Ishikawa (cell line): ENCODE data around the gene MITF.

Experiments
- CEBPB ChIP-seq: IDR thresholded peaks from 2 replicates; pipeline ENCODE4 v1.6.1; 2012
- CREB1 ChIP-seq: IDR thresholded peaks from 2 replicates; pipeline ENCODE4 v1.6.1; 2012; ENCODE audit warnings: low read depth
- EGR1 ChIP-seq: IDR thresholded peaks from 2 replicates; pipeline ENCODE4 v1.6.1; 2012
- EP300 ChIP-seq: IDR thresholded peaks from 2 replicates; pipeline ENCODE4 v1.6.1; 2012; ENCODE audit warnings: borderline replicate concordance
- FOXM1 ChIP-seq: IDR thresholded peaks from 2 replicates; pipeline ENCODE4 v1.6.1; 2012; ENCODE audit warnings: low read depth, borderline replicate concordance
- NFIC ChIP-seq: IDR thresholded peaks from 2 replicates; pipeline ENCODE4 v1.6.1; 2012
- RAD21 ChIP-seq: IDR thresholded peaks from 2 replicates; pipeline ENCODE4 v1.6.1; 2012; ENCODE audit warnings: low read depth
- TAF1 ChIP-seq: IDR thresholded peaks from 2 replicates; pipeline ENCODE4 v1.6.1; 2012; ENCODE audit warnings: low read depth, mild to moderate bottlenecking
- TCF12 ChIP-seq: IDR thresholded peaks from 2 replicates; pipeline ENCODE4 v1.6.1; 2012; ENCODE audit warnings: low read depth
- TEAD4 ChIP-seq: IDR thresholded peaks from 2 replicates; pipeline ENCODE4 v1.6.1; 2012
- YY1 ChIP-seq: IDR thresholded peaks from 2 replicates; pipeline ENCODE4 v1.6.1; 2012; ENCODE audit warnings: low read depth
- ZBTB7A ChIP-seq: IDR thresholded peaks from 2 replicates; pipeline ENCODE4 v1.6.1; 2012; ENCODE audit warnings: low read depth
- TF ChIP-seq, protein P1 (sequence below): IDR thresholded peaks from 2 replicates; pipeline ENCODE4 v1.6.1; 2012; ENCODE audit warnings: low read depth, mild to moderate bottlenecking
- TF ChIP-seq, protein P2 (sequence below): IDR thresholded peaks from 2 replicates; pipeline ENCODE4 v1.6.1; 2012
- TF ChIP-seq, protein P3 (sequence below): IDR thresholded peaks from 2 replicates; pipeline ENCODE4 v1.6.1; 2012

Gene MITF

DNA sequence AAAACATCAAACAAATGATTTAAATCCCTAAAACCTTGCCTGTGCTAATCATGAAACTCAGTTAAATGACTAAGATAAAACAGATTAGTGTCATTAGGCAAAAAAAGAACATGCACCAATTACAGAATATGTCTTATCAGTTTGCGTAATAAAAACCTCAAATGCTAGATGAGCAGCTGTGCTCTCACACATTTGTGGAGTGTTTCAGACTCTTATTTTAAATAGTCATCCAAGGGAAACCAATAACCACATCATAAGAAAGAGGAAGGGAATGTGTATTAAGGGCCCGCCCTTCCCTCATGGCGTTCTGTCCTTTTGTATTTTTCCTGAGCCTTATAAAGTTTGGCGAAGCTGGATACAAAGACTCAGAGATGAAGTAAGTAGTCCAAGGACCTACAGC lies 266.8 kb downstream of the MITF start:
- TF ChIP-seq RAD21 (no peak), YY1 (no peak), EGR1 (no peak), FOXM1 (no peak), CEBPB (no peak), TAF1 (no peak), EP300 (no peak), NFIC (no peak)
- TF ChIP-seq, protein P1, sequence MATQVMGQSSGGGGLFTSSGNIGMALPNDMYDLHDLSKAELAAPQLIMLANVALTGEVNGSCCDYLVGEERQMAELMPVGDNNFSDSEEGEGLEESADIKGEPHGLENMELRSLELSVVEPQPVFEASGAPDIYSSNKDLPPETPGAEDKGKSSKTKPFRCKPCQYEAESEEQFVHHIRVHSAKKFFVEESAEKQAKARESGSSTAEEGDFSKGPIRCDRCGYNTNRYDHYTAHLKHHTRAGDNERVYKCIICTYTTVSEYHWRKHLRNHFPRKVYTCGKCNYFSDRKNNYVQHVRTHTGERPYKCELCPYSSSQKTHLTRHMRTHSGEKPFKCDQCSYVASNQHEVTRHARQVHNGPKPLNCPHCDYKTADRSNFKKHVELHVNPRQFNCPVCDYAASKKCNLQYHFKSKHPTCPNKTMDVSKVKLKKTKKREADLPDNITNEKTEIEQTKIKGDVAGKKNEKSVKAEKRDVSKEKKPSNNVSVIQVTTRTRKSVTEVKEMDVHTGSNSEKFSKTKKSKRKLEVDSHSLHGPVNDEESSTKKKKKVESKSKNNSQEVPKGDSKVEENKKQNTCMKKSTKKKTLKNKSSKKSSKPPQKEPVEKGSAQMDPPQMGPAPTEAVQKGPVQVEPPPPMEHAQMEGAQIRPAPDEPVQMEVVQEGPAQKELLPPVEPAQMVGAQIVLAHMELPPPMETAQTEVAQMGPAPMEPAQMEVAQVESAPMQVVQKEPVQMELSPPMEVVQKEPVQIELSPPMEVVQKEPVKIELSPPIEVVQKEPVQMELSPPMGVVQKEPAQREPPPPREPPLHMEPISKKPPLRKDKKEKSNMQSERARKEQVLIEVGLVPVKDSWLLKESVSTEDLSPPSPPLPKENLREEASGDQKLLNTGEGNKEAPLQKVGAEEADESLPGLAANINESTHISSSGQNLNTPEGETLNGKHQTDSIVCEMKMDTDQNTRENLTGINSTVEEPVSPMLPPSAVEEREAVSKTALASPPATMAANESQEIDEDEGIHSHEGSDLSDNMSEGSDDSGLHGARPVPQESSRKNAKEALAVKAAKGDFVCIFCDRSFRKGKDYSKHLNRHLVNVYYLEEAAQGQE: no peak
- TF ChIP-seq, protein P2, sequence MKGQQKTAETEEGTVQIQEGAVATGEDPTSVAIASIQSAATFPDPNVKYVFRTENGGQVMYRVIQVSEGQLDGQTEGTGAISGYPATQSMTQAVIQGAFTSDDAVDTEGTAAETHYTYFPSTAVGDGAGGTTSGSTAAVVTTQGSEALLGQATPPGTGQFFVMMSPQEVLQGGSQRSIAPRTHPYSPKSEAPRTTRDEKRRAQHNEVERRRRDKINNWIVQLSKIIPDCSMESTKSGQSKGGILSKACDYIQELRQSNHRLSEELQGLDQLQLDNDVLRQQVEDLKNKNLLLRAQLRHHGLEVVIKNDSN: no peak

DNA sequence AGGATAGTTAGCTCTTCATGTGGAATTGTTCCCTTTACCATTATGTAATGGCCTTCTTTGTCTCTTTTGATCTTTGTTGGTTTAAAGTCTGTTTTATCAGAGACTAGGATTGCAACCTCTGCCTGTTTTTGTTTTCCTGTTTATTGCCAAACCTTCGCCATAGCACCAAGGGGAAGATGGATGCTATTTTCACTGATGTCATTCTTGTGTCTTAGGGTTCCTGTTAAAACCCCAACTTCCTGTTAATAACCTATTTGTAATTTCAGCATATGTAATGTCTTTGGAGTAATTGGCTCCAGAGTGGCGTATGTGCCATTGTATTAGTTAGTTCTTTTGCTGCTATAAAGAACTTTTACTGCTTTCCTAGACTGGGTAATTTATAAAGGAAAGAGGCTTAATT lies 271.1 kb downstream of the MITF start:
- no peak for TF ChIP-seq TCF12
- no peak for TF ChIP-seq RAD21
- TF ChIP-seq EP300: no peak
- no peak for TF ChIP-seq TAF1
- no peak for TF ChIP-seq YY1
- no peak for TF ChIP-seq NFIC
- TF ChIP-seq, protein P3, sequence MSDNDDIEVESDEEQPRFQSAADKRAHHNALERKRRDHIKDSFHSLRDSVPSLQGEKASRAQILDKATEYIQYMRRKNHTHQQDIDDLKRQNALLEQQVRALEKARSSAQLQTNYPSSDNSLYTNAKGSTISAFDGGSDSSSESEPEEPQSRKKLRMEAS: no peak
- no peak for TF ChIP-seq CEBPB
- TF ChIP-seq, protein P2: no peak
- TF ChIP-seq TEAD4: no peak
- TF ChIP-seq CREB1: no peak
- no peak for TF ChIP-seq EGR1
- no peak for TF ChIP-seq FOXM1
- TF ChIP-seq, protein P1: no peak
- no peak for TF ChIP-seq ZBTB7A

DNA sequence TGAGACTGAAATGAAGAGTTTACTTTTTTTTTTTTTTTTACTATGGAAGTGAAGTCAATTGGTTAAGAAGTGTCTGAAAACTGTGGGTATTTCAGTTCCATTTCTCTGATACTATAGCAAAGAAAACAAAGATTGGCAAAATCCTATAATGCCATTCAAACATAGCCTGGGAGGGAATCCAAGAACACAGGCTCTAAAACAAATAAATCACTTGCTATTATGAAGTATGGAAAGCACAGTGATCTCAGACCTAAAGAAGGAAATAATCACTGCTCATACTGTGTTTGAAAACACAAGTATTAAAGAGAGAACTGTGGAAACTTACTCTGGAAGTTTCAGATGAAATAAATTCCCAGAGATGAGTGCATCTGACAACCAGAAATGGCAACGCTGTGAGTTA lies 272.3 kb downstream of the MITF start:
- TF ChIP-seq, protein P3: no peak
- no peak for TF ChIP-seq TAF1
- no peak for TF ChIP-seq RAD21
- no peak for TF ChIP-seq FOXM1
- TF ChIP-seq ZBTB7A: no peak
- no peak for TF ChIP-seq NFIC
- TF ChIP-seq, protein P1: no peak
- TF ChIP-seq CREB1: no peak
- no peak for TF ChIP-seq EGR1
- no peak for TF ChIP-seq CEBPB
- no peak for TF ChIP-seq TCF12
- TF ChIP-seq, protein P2: no peak
- no peak for TF ChIP-seq YY1
- no peak for TF ChIP-seq EP300
- TF ChIP-seq TEAD4: no peak
